NOMO-1 treated with DMSO at 0.1 percent for 48 hours (cell line): ENCODE measurements around the gene PLEKHO2.
"Not testable (repeated sequence)": the region's sequence is repeated elsewhere in the genome, so short reads cannot be mapped to it uniquely, and the experiment has no call there.

Experiments
- DNase-seq: peaks from one replicate; lab custom pipeline; 2025; ENCODE audit not compliant: unreplicated experiment; lab: John Stamatoyannopoulos, UW

The PLEKHO2 gene, protein sequence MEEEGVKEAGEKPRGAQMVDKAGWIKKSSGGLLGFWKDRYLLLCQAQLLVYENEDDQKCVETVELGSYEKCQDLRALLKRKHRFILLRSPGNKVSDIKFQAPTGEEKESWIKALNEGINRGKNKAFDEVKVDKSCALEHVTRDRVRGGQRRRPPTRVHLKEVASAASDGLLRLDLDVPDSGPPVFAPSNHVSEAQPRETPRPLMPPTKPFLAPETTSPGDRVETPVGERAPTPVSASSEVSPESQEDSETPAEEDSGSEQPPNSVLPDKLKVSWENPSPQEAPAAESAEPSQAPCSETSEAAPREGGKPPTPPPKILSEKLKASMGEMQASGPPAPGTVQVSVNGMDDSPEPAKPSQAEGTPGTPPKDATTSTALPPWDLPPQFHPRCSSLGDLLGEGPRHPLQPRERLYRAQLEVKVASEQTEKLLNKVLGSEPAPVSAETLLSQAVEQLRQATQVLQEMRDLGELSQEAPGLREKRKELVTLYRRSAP

GRCh38 chr15:64841344-64842095 is at the start of gene PLEKHO2:
Gene PLEKHO2, plus strand, starts transcription at chr15:64841915. Its CDS starts 102 bp downstream, at chr15:64842017.
- DNase-seq, result peak; percentile 98

GRCh38 chr15:64792282-64792681 is 49.4 kb upstream of the PLEKHO2 start:
- no peak for DNase-seq

- DNase-seq, result not testable (repeated sequence)
Observed at GRCh38 chr15:64795299-64795698, 46.4 kb upstream of the PLEKHO2 start.

- DNase-seq, result not testable (repeated sequence)
Observed at GRCh38 chr15:64795921-64796320, 45.8 kb upstream of the PLEKHO2 start.

DNA sequence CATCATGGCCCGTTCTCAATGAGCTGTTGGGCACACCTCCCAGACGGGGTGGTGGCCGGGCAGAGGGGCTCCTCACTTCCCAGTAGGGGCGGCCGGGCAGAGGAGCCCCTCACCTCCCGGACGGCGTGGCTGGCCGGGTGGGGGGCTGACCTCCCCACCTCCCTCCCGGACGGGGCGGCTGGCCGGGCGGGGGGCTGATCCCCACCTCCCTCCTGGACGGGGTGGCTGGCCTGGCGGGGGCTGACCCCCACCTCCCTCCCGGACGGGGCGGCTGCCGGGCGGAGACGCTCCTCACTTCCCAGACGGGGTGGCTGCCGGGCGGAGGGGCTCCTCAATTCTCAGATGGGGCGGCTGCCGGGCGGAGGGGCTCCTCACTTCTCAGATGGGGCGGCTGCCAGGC is 42.8 kb upstream of the PLEKHO2 start:
- DNase-seq, result not testable (repeated sequence)

- DNase-seq, result no peak
Observed at GRCh38 chr15:64800476-64800875, 41.2 kb upstream of the PLEKHO2 start.

DNA sequence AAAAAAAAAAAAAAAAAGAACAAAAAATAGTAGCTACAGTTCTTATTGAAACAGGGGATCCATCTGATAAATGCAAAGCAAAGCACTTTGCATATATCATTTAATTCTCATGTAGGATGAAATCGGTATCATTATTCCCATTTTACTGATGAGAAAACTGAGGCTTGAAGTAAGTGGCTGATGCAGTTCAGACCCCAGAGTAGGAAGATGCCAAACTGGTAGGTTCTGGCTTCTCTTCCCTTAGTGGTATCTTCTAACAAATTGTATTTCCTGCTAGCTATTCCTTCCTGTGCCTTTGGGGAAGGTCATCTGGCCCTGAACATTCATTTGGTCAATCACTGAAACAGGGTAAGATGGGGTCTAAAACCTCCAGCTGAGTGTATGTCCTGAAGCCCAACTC is 38.2 kb upstream of the PLEKHO2 start:
- DNase-seq, result no peak

GRCh38 chr15:64804619-64805018 is 37.1 kb upstream of the PLEKHO2 start:
- no peak for DNase-seq

- DNase-seq, result no peak
Observed at GRCh38 chr15:64806509-64806908, 35.2 kb upstream of the PLEKHO2 start.

DNA sequence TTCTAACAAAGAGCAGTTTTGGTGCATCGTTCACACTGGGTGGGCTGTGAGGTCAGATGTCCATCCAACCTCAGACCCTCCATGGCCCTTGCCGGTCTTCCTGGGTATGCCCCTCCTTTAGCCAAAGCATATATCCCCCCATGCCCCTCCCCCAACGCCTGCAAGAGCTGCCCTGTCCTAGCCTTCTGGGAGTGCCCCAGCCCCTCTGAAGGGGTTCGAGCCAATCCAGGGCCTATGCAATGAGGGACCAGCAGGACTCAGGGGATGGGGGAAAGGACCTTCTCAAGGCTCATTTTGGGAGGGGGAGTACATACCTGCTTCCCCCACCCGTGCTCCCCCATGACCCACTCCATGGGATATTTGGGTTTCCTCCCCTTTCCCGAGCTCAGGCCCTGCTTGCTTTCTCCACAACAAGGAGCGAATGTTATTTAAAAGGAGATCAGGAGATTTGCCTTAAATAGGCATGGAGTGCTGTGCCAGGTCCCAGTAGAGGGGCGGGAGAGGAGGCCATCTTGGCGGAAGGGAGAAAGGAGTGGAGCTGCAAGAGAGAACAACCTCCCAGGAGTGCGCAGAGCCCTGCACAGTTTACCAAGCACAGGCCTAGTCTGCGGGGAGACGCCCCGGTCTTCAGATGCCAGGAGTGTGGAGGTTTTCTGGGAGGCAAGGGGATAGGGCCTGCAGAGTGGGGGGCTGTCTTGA is 34.5 kb upstream of the PLEKHO2 start:
- DNase-seq, result no peak

DNA sequence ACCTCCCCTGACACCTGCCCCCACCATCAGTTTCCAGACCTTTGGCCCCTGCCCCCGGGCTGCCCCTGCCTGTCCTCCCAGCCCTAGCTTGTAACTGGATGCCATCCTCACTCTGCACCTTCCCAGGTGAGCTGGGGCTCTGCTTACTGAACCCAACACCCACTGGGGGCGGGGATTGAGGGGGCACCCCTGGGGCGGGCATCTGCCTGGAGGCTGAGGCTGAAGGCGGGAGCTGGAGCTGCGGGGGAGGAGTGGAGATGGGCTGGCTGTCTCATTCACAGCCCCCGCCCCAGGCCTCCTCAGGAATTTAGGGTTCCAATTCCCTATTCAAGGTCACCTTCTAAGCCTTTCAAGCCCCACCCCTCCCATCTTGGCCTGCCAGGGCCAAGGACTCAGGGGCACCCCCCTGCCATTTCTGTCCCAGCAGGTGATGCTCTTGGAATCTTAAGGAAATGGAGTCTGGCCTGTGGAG is 33.9 kb upstream of the PLEKHO2 start:
- no peak for DNase-seq

DNA sequence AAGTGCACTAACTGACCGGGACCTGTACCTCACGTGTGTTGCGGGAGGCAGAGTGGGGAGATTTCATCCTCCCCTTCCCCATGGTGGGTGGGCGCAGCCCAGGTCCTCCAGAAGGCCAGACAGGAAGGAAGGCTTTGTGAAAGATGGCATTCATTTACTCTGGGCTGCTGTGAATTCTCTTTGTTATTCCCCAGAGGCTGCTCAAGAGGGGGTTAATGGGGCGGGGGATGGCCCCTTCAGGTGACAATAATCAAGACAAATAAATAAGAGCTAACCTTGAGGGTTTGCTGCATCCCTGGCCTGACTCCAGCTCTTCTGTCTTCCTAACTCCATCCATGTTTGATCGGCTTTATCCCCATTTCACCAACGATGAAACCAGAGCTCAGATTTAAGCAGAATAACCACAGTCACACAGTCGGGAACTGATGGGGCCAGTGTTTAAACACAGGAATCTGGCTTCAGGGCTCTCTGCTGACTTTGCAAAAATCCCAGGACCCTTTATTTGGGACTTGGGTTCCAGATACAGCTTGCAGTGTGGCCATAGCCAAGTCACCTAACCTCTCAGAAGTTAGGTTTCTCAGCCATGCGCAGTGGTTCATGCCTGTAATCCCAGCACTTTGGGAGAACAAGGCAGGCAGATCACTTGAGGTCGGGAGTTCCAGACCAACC is 32.8 kb upstream of the PLEKHO2 start:
- no peak for DNase-seq

DNA sequence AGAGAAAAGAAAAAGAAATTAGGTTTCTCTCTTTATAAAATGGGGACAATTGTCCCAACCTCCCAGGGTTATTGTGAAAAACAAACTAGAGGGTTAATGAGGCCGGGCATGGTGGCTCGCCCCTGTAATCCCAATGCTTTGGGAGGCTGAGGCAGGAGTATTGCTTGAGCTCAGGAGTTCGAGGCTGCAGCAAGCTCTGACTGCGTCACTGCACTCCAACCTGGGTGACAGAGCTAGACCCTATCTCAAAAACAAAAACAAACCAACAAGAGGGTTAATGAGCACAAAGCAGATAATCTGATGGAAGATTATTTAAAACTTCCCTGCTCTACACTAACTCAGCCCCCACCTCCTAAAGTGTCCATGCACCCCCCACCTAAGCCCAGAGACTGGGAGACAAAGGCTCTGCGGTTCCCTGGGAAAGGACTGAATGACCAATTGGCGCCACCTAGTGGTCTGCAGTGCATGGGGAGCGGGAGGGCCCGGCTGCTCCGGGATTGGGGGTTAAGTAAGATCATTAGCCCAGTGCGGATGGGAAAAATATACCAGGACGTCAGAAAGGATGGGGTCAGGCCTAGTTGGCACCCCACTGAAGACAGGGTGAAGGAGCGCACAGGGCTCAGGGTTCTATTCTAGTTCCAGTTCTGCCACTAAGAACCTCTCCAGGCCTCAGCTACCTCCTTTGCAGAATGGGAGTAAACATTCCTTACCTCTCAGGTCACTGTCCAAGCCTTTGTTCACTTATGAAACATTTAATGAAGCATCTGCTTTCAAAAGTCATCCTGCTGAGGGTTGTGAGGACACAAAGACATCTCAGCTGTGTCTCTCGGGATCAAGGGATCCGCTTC is 31.8 kb upstream of the PLEKHO2 start:
- peak; percentile 51 for DNase-seq

DNA sequence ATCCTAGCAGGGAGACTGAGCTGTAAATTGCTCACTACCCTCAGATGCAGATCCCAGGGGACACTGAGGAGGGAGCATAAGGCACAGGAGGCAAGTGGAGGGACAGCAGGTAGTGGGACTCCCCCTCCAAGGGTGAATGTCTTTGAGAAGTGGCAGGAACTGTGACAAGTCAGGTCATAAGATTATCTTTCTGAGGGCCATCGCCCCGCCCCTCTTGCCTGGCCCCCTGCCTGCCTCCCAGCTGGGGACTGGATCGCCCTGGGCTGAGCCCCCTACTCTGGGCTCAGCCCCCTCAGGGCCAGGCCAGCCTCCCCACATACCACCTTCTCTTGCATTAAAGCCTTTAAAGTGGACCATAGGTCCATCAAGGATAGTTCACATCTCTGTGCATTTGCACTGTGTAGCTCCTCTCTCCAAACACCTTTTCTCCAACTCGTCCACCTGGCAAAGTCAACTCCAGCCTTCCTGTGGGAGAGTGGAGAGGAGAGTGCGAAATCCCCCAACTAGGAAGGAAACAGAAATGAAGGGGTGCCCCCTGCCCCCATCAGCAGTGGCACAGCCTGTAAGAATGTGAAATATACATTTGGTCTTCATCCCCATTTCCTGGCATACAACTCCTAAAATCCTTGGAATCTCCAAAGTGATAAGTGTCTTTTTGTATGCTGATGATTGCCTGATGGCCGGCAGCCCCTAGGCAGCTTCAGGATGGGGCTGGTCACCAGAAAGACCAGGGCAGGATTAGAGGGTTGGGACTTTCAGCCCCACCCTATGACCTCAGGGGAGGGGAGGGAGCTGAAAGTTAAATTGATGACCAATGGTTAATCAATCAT is 31.0 kb upstream of the PLEKHO2 start:
- DNase-seq, result no peak

GRCh38 chr15:64813075-64813474 is 28.6 kb upstream of the PLEKHO2 start:
- no peak for DNase-seq

DNA sequence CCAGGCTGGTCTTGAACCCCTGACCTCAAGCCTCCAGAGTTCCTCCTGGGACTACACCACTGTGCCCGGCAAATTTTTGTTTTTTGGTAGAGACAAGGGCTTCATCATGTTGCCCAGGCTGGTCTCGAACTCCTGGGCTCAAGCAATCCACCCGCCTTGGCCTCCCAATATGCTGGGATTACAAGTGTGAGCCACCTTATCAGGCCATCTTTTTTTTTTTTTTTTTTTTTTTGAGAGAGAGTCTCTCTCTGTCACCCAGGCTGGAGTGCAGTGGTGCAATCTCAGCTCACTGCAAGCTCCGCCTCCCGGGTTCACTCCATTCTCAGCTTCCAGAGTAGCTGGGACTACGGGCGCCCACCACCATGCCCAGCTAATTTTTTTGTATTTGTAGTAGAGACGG is 27.4 kb upstream of the PLEKHO2 start:
- DNase-seq, result not testable (repeated sequence)

- DNase-seq, result not testable (repeated sequence)
Observed at GRCh38 chr15:64814965-64815364, 26.8 kb upstream of the PLEKHO2 start.

DNA sequence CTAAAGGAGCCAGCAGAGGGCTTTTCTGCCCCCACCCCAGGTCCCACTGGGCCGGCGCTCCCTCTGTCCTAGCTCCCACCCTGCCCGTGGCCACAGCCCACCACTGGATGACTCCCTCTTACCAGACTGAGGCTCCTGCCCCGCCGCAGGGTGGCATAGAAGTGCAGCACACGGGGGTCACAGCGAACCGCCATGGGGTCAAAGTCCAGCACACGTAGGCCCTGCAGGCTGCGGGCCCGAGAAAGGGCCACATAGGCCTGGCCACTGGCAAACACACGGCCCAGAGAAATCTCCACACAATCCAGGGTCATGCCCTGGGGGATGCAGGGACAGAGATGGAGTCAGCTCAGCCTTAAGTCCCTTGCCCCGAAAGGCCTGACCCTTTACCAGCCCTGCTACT is 25.3 kb upstream of the PLEKHO2 start:
- DNase-seq, result no peak

DNA sequence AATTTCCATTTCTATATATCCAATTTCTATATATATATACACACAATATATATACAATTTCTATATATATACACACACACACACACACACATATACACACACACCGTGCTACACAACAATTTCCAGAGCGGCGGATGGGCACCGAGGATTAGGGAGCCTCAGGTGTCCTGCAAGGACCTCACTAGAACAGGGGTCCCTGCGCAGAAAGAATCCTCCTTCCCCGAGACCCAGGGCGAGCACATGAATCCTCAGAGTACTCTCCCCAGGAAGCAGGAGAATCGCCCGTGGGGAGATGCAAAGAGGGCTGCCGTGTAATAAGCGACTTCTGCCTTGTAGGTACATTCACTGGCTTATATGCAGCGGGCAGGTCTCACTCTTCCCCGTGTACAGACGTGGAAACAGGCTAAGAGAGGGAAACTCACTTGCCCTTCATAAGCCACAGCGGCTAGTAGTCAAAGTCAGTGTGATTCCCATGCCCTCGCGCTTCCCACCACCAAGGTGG is 16.7 kb upstream of the PLEKHO2 start:
- no peak for DNase-seq
